HepG2 (cell line): ENCODE data around the gene PDLIM7. TPM values are rescaled to one million over a fixed set of nuclear protein-coding genes. Genes with fewer than 3 reads are reported as not detected.
A peak's percentile ranks its signal among the peaks of the same experiment; 100 is the strongest.

Experiments used
- ATAC-seq: fragments of 200-7000 bp; cut with Tn5 transposase; 3 replicates; pipeline ENCODE4 v1.9.1; 2020; ENCODE audit warnings: mild to moderate bottlenecking, moderate library complexity
- BruUV-seq: library from RNA; stranded (reverse); fragments of 400-500 nt; replicated peaks from 2 replicates; lab custom pipeline; 2021; lab: Mats Ljungman, UMichigan
- CTCF ChIA-PET: fragments of 300-600 bp; formaldehyde crosslinking; extraction: SDS; loops from one replicate; lab custom pipeline; 2021; ENCODE audit warnings: low total read pairs, inconsistent platforms, low intra/inter-chr PET ratio; lab: Yijun Ruan, JAX
- POLR2A ChIA-PET: fragments of 350-600 bp; sonication (Branson Sonifier 250); formaldehyde crosslinking; loops from one replicate; lab custom pipeline; 2020; ENCODE audit warnings: antibody characterized with exemption, inconsistent platforms; lab: Yijun Ruan, JAX
- DNase-seq: peaks from one replicate; pipeline ENCODE4 v3.0.0-alpha.2; 2015; ENCODE audit warnings: low spot score
- FAIRE-seq: peaks from 3 replicates; lab custom pipeline; 2011; peaks lifted over from hg19 to GRCh38; lab: Jason Lieb, UNC
- H2AFZ ChIP-seq: one replicate; pipeline ENCODE4 v1.6.1; 2011; ENCODE audit warnings: low read length, inconsistent platforms
- H3K27ac ChIP-seq: fragments of 300-600 bp; 3 replicates; pipeline ENCODE4 v1.8.0; 2011; ENCODE audit warnings: mixed run types, mild to moderate bottlenecking, mixed read lengths, low read length, inconsistent platforms; ENCODE audit not compliant: insufficient read depth; ENCODE audit errors: extremely low read length
- H3K27me3 ChIP-seq, 2 experiments: fragments of 200-600 bp in 1 of 2; 2 replicates in 1 of 2; 3 replicates in 1 of 2; pipeline versions ENCODE4 v1.6.0 to v1.8.0; 2011; ENCODE audit warnings: low read length in 2 of 2, mild to moderate bottlenecking in 2 of 2, moderate library complexity in 2 of 2, inconsistent platforms in 1 of 2; ENCODE audit not compliant: insufficient read depth in 2 of 2, control insufficient read depth in 1 of 2
- H3K36me3 ChIP-seq, 2 experiments: fragments of 200-600 bp in 1 of 2; replicated peaks in 1 of 2; 2 replicates in 1 of 2; 3 replicates in 1 of 2; pipeline versions ENCODE4 v1.5.1 to v1.8.0; 2011; ENCODE audit warnings: low read length in 2 of 2, inconsistent platforms in 1 of 2; ENCODE audit not compliant: insufficient read depth in 2 of 2, control insufficient read depth in 1 of 2
- H3K4me1 ChIP-seq: 2 replicates; pipeline ENCODE4 v1.5.1; 2012; ENCODE audit warnings: low read length, inconsistent platforms; ENCODE audit not compliant: insufficient read depth
- H3K4me2 ChIP-seq: 2 replicates; pipeline ENCODE4 v1.6.0; 2011; ENCODE audit warnings: low read depth, low read length, inconsistent platforms
- H3K4me3 ChIP-seq, 3 experiments: fragments of 200-600 bp in 1 of 3; sonication (generic), shearing (Covaris generic) in 1 of 3; replicated peaks in 1 of 3; 2 replicates each; pipeline ENCODE4 v1.5.1; 2011 to 2016; ENCODE audit warnings: low read length in 3 of 3, inconsistent platforms in 2 of 3, low read depth in 2 of 3, mild to moderate bottlenecking in 2 of 3, control low read depth in 1 of 3, mixed read lengths in 1 of 3; ENCODE audit not compliant: insufficient read depth in 1 of 3
- H3K79me2 ChIP-seq: one replicate; pipeline ENCODE4 v1.6.1; 2011; ENCODE audit warnings: low read length, inconsistent platforms; ENCODE audit not compliant: insufficient read depth
- H3K9ac ChIP-seq: 2 replicates; pipeline ENCODE4 v1.6.0; 2011; ENCODE audit warnings: mild to moderate bottlenecking, low read depth, low read length, inconsistent platforms; ENCODE audit not compliant: insufficient read depth
- H3K9me3 ChIP-seq: 2 replicates; pipeline ENCODE4 v1.5.1; 2012; ENCODE audit warnings: mild to moderate bottlenecking, low read length
- H4K20me1 ChIP-seq: 2 replicates; pipeline ENCODE4 v1.6.0; 2011; ENCODE audit warnings: inconsistent platforms, mild to moderate bottlenecking, low read length, moderate library complexity; ENCODE audit not compliant: insufficient read depth
- ATF4 ChIP-seq, 2 experiments: fragments of 450-650 bp in 1 of 2; sonication (generic) in 1 of 2; formaldehyde crosslinking; IDR thresholded peaks; 2 replicates each; pipeline versions ENCODE4 v1.5.0 to v1.8.0; 2020 to 2022; ENCODE audit warnings: mild to moderate bottlenecking in 1 of 2, missing genetic modification reagents in 1 of 2
- CEBPB ChIP-seq: IDR thresholded peaks from 2 replicates; pipeline ENCODE4 v1.6.1; 2011; ENCODE audit warnings: low read depth, low read length, improper control_type of control experiment, borderline replicate concordance
- CEBPG ChIP-seq: IDR thresholded peaks from 2 replicates; pipeline ENCODE4 v1.6.1; 2016
- HNF4A ChIP-seq: sonication (generic); formaldehyde crosslinking; IDR thresholded peaks from 2 replicates; pipeline ENCODE4 v1.4.0; 2020; ENCODE audit warnings: missing genetic modification reagents
- NCOA5 ChIP-seq: sonication (generic); formaldehyde crosslinking; IDR thresholded peaks from 2 replicates; pipeline ENCODE4 v1.4.0; 2020; ENCODE audit warnings: missing genetic modification reagents
- ZBTB33 ChIP-seq: sonication (generic); formaldehyde crosslinking; IDR thresholded peaks from 2 replicates; pipeline ENCODE4 v1.4.0; 2020; ENCODE audit warnings: missing genetic modification reagents
- ZFX ChIP-seq: sonication (generic); formaldehyde crosslinking; IDR thresholded peaks from 2 replicates; pipeline ENCODE4 v1.4.0; 2020; ENCODE audit warnings: mild to moderate bottlenecking, low read depth, missing genetic modification reagents, moderate library complexity
- ZFYVE20 ChIP-seq: sonication (generic); formaldehyde crosslinking; IDR thresholded peaks from 2 replicates; pipeline ENCODE4 v1.8.0; 2023; ENCODE audit warnings: low read depth, mild to moderate bottlenecking, moderate library complexity, missing genetic modification reagents, borderline replicate concordance
- WGBS: methylation state at CpG from one replicate; pipeline ENCODE4 v1.1.6; 2017; ENCODE audit warnings: low lambda C conversion rate; 5-methylcytosine and 5-hydroxymethylcytosine counted together
- in situ Hi-C: cut with HindIII; loops from 2 replicates; pipeline ENCODE4 v1.10.0; 2017; ENCODE audit warnings: low pct_unique_long_range_greater_than_20kb; ENCODE audit not compliant: extremely low pct_ligation_motif_present
- intact Hi-C: fragments of 100-400 bp; cut with micrococcal nuclease; formaldehyde crosslinking; loops from one replicate; pipeline ENCODE4 v1.10.0; 2022; ENCODE audit not compliant: unreplicated experiment
- polyA plus RNA-seq, 8 experiments: library from polyadenylated mRNA; depleted of rRNA in 3 of 8; stranded (reverse) in 7 of 8; unstranded in 1 of 8; fragments of >200 nt; fragmentation: Illumina TruSeq in 4 of 8; extraction: Trizol in 4 of 8; gene quantifications; 2 replicates each; pipeline versions ENCODE4 v1.2.1 to v1.2.3, GENCODE V29; 2011 to 2016; ENCODE audit warnings: low read depth in 4 of 8, missing spikeins in 1 of 8, mixed read lengths in 1 of 8; ENCODE audit not compliant: insufficient read depth in 1 of 8
- total RNA-seq, 5 experiments: library from RNA; depleted of rRNA; stranded (reverse); fragments of >200 nt; fragmentation: Illumina TruSeq; extraction: Trizol; gene quantifications; 2 replicates each; pipeline ENCODE4 v1.2.3, GENCODE V29; 2016; ENCODE audit warnings: low read depth in 1 of 5

The PDLIM7 gene
- total and polyA plus RNA-seq, 2 of the 13 experiments (the other 11 are each of a cell fraction or from before 2014, with no cell fraction given): 21.1 to 31.3 TPM

- in situ Hi-C loops: no loop called here
- no peak for FAIRE-seq
- Histone ChIP-seq H3K9me3 (no peaks in the 10 kb centered on the region), H3K9ac (no peak overlapping the region), H3K4me1 (peaks cover 54% of the 10 kb centered on the region), H3K4me2 (0 out of 2 replicates have a peak overlapping the region, but pooled peaks have one; percentile 7), H3K4me3 (no peak overlapping the region), H2AFZ (no peak overlapping the region), H3K27me3 (no peaks in the 10 kb centered on the region), H3K36me3 (no peaks in the 10 kb centered on the region), H3K27ac (no peak overlapping the region), H3K79me2 (no peaks in the 10 kb centered on the region), H4K20me1 (no peaks in the 10 kb centered on the region)
- ChIA-PET CTCF (no interaction called here), POLR2A (interaction anchor here (1.5 to 4.9 kb wide), 4 partner anchors 17 to 31 kb away, joined by 3 to 42 read pairs (median 6); partner anchors contain the start of gene PDLIM7)
- no TSS peak for BruUV-seq
- intact Hi-C loops: no loop called here
- ATAC-seq: peak; percentile 5; the same call in 1 of the 3 replicates
- DNase-seq: no peak
- WGBS: 50% methylated on average over 17 of the region's 18 CpGs
- TF ChIP-seq CEBPG (CRISPR knock-in tag): peak; percentile 51
- no peak for TF ChIP-seq ZFX (CRISPR knock-in tag)
- peak; percentile 38; the same call in 1 of the 2 replicates for TF ChIP-seq ZBTB33 (CRISPR knock-in tag)
- TF ChIP-seq CEBPB: peak; percentile 79
- peak; percentile 29; the same call in 1 of the 2 replicates for TF ChIP-seq HNF4A (CRISPR knock-in tag)
- no peak for TF ChIP-seq ZFYVE20 (CRISPR knock-in tag)
- TF ChIP-seq ATF4 (CRISPR knock-in tag; IDR thresholded peaks at IDR 0.05): peak in 1 of 2 experiments; percentile 84; a peak in 2 of 4 replicates
- no peak for TF ChIP-seq NCOA5 (CRISPR knock-in tag)
These were observed 18.4 kb downstream of the PDLIM7 start for GRCh38 chr5:177478711-177479646.
